GM23338 (cell line): Measurements from ENCODE around the gene SRPRA.

Source experiments
- CREB1 ChIP-seq: fragments of 250-450 bp; sonication (Bioruptor Pico); IDR thresholded peaks from 2 replicates; pipeline ENCODE4 v1.5.0; 2020; ENCODE audit warnings: low read depth, mild to moderate bottlenecking, moderate library complexity
- CTCF ChIP-seq, 2 experiments: fragments of 200-600 bp in 1 of 2; sonication (generic) in 1 of 2; conservative IDR thresholded peaks; 2 replicates each; pipeline versions ENCODE4 v1.5.1 to v1.6.1; 2016 to 2017; ENCODE audit warnings: antibody characterized with exemption in 2 of 2, low read depth in 2 of 2, mild to moderate bottlenecking in 2 of 2, moderate library complexity in 1 of 2
- ETS1 ChIP-seq: IDR thresholded peaks from 2 replicates; pipeline ENCODE4 v1.6.1; 2016; ENCODE audit warnings: antibody characterized with exemption
- EZH2 ChIP-seq: fragments of 200-600 bp; sonication (generic); IDR thresholded peaks from one replicate; pipeline ENCODE4 v1.8.0; 2017; ENCODE audit warnings: antibody characterized with exemption, mild to moderate bottlenecking, low read depth; ENCODE audit not compliant: unreplicated experiment
- EZH2phosphoT487 ChIP-seq: fragments of 200-600 bp; sonication (generic); IDR thresholded peaks from one replicate; pipeline ENCODE4 v1.8.1; 2018; ENCODE audit warnings: antibody characterized with exemption; ENCODE audit not compliant: unreplicated experiment
- JUNB ChIP-seq: IDR thresholded peaks from one replicate; pipeline ENCODE4 v1.6.1; 2016; ENCODE audit warnings: antibody characterized with exemption; ENCODE audit not compliant: unreplicated experiment
- NANOG ChIP-seq: IDR thresholded peaks from 2 replicates; pipeline ENCODE4 v1.6.1; 2016; ENCODE audit warnings: antibody characterized with exemption, borderline replicate concordance
- POLR2AphosphoS5 ChIP-seq: IDR thresholded peaks from 2 replicates; pipeline ENCODE4 v1.6.1; 2016; ENCODE audit warnings: antibody characterized with exemption, low read depth
- REST ChIP-seq: IDR thresholded peaks from one replicate; pipeline ENCODE4 v1.6.1; 2018; ENCODE audit warnings: antibody characterized with exemption; ENCODE audit not compliant: unreplicated experiment
- STAT1 ChIP-seq: IDR thresholded peaks from one replicate; pipeline ENCODE4 v1.6.1; 2016; ENCODE audit warnings: antibody characterized with exemption; ENCODE audit not compliant: unreplicated experiment
- ZNF114 ChIP-seq: fragments of 250-450 bp; sonication (Bioruptor Pico); IDR thresholded peaks from 2 replicates; pipeline ENCODE4 v1.5.0; 2020; ENCODE audit warnings: mild to moderate bottlenecking, moderate library complexity

- TF ChIP-seq REST: no peak
- no peak for TF ChIP-seq CTCF (conservative IDR thresholded peaks at IDR 0.05; ENCODE audit: low read depth in 2 of 2)
- no peak; the same call in 1 of the 2 replicates for TF ChIP-seq POLR2AphosphoS5
- TF ChIP-seq NANOG: no peak
- no peak for TF ChIP-seq JUNB
- TF ChIP-seq STAT1: no peak
- TF ChIP-seq EZH2: no peak
- TF ChIP-seq EZH2phosphoT487: no peak
- no peak for TF ChIP-seq ZNF114 (CRISPR knock-in tag)
- no peak for TF ChIP-seq CREB1
- no peak for TF ChIP-seq ETS1
Measured at GRCh38 chr11:126279191-126279590, 10.5 kb upstream of the SRPRA start.
